Measurements from ENCODE around the gene SEC14L5. TPM values are rescaled to one million over a fixed set of nuclear protein-coding genes. Genes with fewer than 3 reads are reported as not detected.

SEC14L5 gene
- under 1 TPM; 0.11 to 0.87 (median 0.38) TPM for total RNA-seq
- 1 to 10 TPM in 1 of 2 donors, under 1 TPM in 1; 0.38 to 1.5 TPM for polyA plus RNA-seq
- long read RNA-seq, donor 1 = 0 reads
- long read RNA-seq, donor 2 = 0 reads
- long read RNA-seq, donor 3 = 0 reads

DNA sequence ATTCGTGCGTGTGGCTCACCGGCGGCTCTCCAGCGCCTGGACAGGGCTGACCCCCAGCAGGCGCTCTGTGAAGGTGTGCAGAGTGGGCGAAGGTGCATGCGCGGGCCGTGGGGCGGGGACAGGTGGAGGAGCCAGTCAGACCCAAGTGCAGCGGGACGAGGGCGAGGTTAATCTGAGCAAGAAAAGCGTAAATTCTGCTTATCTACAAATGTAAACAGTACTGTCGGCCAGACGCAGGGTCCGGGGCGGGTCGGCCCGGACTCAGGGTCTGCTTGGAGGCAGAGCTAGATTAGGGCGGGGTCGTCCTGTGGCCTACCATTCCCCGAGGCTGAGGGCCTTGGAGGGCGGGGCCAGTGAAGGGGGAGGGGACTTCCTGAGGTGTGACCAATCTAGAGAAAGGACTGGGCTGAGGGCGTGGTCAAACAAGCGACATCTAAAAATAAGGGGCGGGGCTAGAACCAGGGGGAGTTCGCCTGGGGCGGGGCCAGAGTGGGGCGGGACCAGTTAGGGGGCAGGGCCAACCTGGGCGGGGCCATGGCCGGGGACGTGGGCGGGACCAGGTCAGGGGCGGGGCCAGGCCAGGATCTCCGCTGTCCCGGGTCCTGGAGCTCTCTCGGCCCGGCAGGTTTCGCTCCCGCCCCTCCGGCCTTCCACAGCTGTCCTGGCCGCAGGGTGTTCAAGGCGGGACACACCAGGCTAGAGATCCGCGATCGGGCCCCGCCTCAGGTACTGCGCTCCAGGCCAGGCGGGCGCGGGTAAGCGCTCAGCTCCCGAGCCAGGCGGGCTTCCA, at the start of gene SEC14L5:
SEC14L5 (plus strand) TSS at position 611 of the 790 bp plus-strand sequence. CDS start 994 bp downstream, outside the sequence.
- Histone ChIP-seq H3K4me1 (ENCODE audit: insufficient read depth) (peaks cover 4% of the 10 kb centered on the region), H3K36me3 (no peaks in the 10 kb centered on the region), H3K27ac (peak within 1 kb of the TSS in 1 of 2 donors; percentile 24), H3K9me3 (no peaks in the 10 kb centered on the region), H3K27me3 (no peaks in the 10 kb centered on the region), H3K4me3 (peak within 1 kb of the TSS; percentile 40)
- whole genome bisulfite sequencing, 3 donors = 1% methylated on average over 40 to 56 of the region's 56 CpGs
- peak; percentile 98 to 99 (median 99) for DNase-seq
- TF ChIP-seq, protein P1, sequence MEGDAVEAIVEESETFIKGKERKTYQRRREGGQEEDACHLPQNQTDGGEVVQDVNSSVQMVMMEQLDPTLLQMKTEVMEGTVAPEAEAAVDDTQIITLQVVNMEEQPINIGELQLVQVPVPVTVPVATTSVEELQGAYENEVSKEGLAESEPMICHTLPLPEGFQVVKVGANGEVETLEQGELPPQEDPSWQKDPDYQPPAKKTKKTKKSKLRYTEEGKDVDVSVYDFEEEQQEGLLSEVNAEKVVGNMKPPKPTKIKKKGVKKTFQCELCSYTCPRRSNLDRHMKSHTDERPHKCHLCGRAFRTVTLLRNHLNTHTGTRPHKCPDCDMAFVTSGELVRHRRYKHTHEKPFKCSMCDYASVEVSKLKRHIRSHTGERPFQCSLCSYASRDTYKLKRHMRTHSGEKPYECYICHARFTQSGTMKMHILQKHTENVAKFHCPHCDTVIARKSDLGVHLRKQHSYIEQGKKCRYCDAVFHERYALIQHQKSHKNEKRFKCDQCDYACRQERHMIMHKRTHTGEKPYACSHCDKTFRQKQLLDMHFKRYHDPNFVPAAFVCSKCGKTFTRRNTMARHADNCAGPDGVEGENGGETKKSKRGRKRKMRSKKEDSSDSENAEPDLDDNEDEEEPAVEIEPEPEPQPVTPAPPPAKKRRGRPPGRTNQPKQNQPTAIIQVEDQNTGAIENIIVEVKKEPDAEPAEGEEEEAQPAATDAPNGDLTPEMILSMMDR (IDR thresholded peaks at IDR 0.05) = no peak
- TF ChIP-seq POLR2A (IDR thresholded peaks at IDR 0.05) (no peak), EP300 (IDR thresholded peaks at IDR 0.05) (no peak)
- intact Hi-C loops (cut with DNase I) = loop anchor here in 2 of 4 donors (10.0 kb wide), 2 partner anchors 343 to 1793 kb away; partner anchors contain the start of gene UBALD1 (in 1 of the 2)

DNA sequence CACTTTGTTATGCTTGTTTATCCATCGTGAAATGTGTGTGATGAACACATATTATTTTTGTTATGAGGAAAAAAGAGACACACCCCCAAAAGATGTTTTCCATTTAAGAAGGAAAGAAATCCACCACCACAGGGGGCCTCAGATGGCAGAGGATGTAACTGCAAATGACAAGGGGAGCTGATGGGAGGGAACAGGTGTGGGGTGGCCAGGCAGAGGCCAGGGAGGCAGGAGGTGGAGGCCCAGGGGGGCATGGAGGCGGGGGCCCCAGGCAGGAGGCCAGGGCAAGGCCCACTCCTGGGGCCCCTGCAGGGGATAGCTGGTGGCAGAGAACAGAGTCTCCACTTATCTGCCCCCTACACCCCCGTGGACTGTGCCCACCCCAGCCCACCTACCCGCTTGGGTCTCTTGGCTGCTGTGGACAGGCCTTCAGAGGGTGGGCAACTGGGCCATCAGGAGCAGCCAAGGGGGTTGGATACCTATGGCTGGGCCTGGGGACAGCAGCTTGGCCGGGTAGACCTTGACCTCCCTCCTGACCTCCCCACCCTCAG, 49.2 kb upstream of the SEC14L5 start:
- TF ChIP-seq POLR2A (IDR thresholded peaks at IDR 0.05) (no peak), EP300 (IDR thresholded peaks at IDR 0.05) (no peak)
- TF ChIP-seq, protein P1 (IDR thresholded peaks at IDR 0.05) = no peak
- Histone ChIP-seq H3K36me3 (no peaks in the 10 kb centered on the region), H3K4me3 (no peak overlapping the region), H3K9me3 (no peaks in the 10 kb centered on the region), H3K27ac (no peak overlapping the region), H3K27me3 (no peaks in the 10 kb centered on the region), H3K4me1 (ENCODE audit: insufficient read depth) (peaks cover 6% of the 10 kb centered on the region)
- intact Hi-C loops (cut with DNase I) = no loop called here
- DNase-seq = no peak
- WGBS, 3 donors = 75 to 85% (median 77%) methylated on average over 5 of the region's 5 CpGs

DNA sequence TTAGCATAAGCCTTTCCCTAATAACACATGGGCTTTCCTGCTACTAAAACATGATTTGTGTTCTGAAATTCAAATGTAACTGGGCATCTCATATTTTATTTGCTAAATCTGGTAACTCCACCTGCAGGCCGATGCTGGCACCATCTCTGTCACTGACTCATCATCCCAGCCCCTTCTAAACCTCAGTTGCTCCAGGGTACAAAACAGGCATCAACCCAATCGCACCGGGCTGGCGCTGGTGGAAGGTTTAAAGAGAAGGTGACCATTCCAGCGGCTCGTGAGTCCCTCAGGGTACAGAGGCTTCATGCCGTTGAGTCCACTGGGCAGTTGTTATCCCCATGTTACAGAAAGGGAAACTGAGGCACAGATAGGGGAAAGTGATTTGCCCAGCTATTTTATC, 48.3 kb upstream of the SEC14L5 start:
- Histone ChIP-seq H3K4me3 (no peak overlapping the region), H3K9me3 (no peaks in the 10 kb centered on the region), H3K4me1 (ENCODE audit: insufficient read depth) (peaks cover 6% of the 10 kb centered on the region), H3K27me3 (no peaks in the 10 kb centered on the region), H3K36me3 (no peaks in the 10 kb centered on the region), H3K27ac (no peak overlapping the region)
- DNase-seq = no peak
- WGBS, 3 donors = 85 to 90% (median 88%) methylated on average over 7 of the region's 7 CpGs
- intact Hi-C loops (cut with DNase I) = no loop called here
- TF ChIP-seq, protein P1 (IDR thresholded peaks at IDR 0.05) = no peak
- no peak for TF ChIP-seq EP300 (IDR thresholded peaks at IDR 0.05)
- TF ChIP-seq POLR2A (IDR thresholded peaks at IDR 0.05) = no peak

- H3K9me3 ChIP-seq = no peaks in the 10 kb centered on the region
- peaks cover 6% of the 10 kb centered on the region for H3K4me1 ChIP-seq (ENCODE audit: insufficient read depth)
- no peak overlapping the region for H3K27ac ChIP-seq
- TF ChIP-seq, protein P1 (IDR thresholded peaks at IDR 0.05) = no peak
- TF ChIP-seq EP300 (IDR thresholded peaks at IDR 0.05) (no peak), POLR2A (IDR thresholded peaks at IDR 0.05) (no peak)
- H3K27me3 ChIP-seq = no peaks in the 10 kb centered on the region
- intact Hi-C loops (cut with DNase I) = no loop called here
- no peaks in the 10 kb centered on the region for H3K36me3 ChIP-seq
- H3K4me3 ChIP-seq = no peak overlapping the region
- 45 to 73% (median 51%) methylated on average over 12 of the region's 12 CpGs for WGBS, 3 donors
- DNase-seq = no peak
Observed at GRCh38 chr16:4910828-4911227, 47.3 kb upstream of the SEC14L5 start.

Data from ovary (tissue), 10 donors.